GM12891 (cell line): ENCODE measurements around the gene KRT77.

Source experiments
- PAX5 ChIP-seq: IDR thresholded peaks from 2 replicates; pipeline ENCODE4 v1.6.1; 2011; ENCODE audit warnings: low read length, moderate library complexity, mild to moderate bottlenecking; ENCODE audit not compliant: insufficient read depth, severe bottlenecking
- POLR2A ChIP-seq: IDR thresholded peaks from 2 replicates; pipeline ENCODE4 v1.6.1; 2011; ENCODE audit warnings: low read depth, low read length, control low read depth
- POLR2AphosphoS5 ChIP-seq: IDR thresholded peaks from 2 replicates; pipeline ENCODE4 v1.6.1; 2011; ENCODE audit warnings: low read depth, low read length, control low read depth
- POU2F2 ChIP-seq: IDR thresholded peaks from 2 replicates; pipeline ENCODE4 v1.6.1; 2011; ENCODE audit warnings: low read depth, mild to moderate bottlenecking, control low read depth, low read length, moderate library complexity
- SPI1 ChIP-seq: IDR thresholded peaks from 2 replicates; pipeline ENCODE4 v1.6.1; 2011; ENCODE audit warnings: low read depth, low read length, control low read depth
- TAF1 ChIP-seq: IDR thresholded peaks from 2 replicates; pipeline ENCODE4 v1.6.1; 2011; ENCODE audit warnings: low read depth, low read length, control low read depth

DNA sequence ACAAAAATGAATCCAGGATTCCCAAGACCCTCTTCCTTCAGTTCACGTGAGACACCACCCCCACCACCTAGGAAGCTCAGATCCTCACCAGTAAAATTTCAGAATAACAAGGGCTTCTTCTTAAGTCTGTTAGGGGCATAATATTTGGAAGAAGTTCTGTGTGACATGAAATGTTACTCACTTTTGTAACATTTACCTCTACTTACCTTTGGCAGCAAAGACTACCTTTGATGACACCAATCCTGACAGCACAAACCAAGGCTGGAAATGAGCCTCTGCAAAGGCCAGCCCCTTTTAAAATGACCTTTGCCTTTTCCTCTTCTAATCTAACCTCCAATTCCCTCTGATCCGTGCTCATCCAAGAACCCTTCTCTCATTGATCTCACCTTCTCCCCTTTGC is 19.4 kb upstream of the KRT77 start:
- TF ChIP-seq SPI1 (no peak), POLR2A (no peak), POLR2AphosphoS5 (no peak), TAF1 (no peak), PAX5 (no peak), POU2F2 (no peak)
